K562 treated with DMSO at 1 percent for 48 hours (cell line): Measurements from ENCODE around the gene SFRP4. TPM values are rescaled to one million over a fixed set of nuclear protein-coding genes. Genes with fewer than 3 reads are reported as not detected.

Experiments used
- total RNA-seq: library from RNA; unstranded; fragments of 300-600 nt; gene quantifications from 2 replicates; pipeline ENCODE4 v1.2.3, GENCODE V29; 2022; ENCODE audit warnings: low replicate concordance; ENCODE audit errors: extremely low read depth

The SFRP4 gene
- total RNA-seq: not detected in 2 replicates

DNA sequence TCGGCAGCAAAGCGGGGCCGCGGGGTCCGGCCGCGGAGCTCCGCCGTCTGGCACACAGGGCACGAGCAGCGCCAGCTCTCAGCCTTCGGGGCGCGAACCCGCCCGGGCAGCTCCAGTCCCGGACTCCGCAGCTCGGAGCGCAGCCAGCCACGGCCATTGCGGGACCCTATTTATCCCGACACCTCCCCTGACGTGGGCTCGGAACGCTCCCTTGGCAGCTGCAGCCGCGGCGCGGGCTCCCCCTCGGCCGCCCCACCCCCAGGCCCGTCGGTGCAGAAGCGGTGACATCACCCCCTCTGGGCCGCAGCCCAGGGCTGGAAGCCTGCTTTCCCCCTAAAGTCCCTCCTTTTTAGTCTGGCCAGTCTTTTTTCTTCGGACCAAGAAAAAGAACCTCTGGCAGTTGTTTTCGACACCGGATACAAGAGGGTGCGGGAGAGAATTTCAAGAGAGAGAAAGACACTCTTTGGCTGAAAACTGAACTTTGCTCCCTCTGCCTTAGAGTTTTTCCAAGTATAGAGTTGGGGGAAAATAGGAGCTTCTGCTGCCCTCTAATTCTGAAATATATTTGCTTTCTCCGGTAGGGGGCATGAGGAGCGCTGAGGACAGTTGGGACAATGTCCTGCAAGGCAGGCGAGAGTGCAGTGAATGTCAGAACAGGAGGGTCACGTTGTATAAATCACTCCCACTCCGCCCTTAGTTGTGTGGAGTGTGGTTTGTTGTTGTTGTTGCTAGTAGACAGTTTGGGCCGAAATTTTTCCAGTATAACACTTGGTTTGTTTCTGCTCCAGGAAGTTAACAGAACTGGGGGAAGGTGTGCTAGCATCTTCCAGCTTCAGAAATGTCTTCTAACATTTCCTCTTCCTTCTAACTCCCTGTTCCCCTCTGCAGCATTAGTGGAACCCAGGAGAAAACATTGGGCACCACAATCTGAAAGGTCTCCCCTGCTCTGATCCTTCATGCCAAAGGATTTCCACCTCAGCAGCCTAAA is at the start of gene SFRP4:
Gene SFRP4 (minus strand): TSS at position 145 of the 988 bp plus-strand sequence. CDS start 280 bp downstream, outside the sequence.

DNA sequence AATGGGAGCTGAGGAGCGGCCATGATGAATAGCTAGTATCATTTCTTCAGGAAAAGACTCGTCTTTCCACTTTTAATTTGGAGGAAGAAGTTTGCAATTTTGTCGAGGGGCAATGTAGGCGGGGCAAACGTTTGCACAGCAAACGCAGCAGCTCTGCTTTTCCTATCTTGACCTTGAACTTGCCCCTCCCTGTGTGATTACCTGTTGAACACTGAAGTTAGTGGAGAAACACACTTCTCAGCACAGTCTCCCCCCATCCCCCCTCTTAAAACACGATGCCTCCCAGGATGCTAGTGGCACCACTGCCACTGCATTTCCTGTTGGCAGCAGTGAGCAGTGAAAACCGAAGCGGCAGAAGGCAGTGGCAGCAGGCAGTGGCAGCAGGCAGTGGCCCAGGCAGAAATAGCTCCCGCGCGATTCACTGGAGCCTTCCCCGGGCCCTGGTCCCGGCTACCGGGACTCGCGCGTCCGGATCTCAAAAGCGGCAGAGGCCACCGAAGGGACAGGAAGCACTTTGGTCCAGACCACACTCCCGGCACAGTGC is 3.8 kb upstream of the SFRP4 start, which contains the start of gene EPDR1:
Gene EPDR1 (plus strand): TSS at position 336 of the 544 bp plus-strand sequence. CDS start 300 bp downstream, outside the sequence.

Other genes with a start within 250 kb of the SFRP4 start
- gene GPR141, start 233.1 kb downstream of the SFRP4 start, total RNA-seq: not detected in 2 replicates
- gene NME8, start 68.2 kb downstream of the SFRP4 start, total RNA-seq: not detected in 2 replicates
- gene EPDR1, start 3.8 kb upstream of the SFRP4 start, total RNA-seq: not detected in 2 replicates